ENCODE results near the gene CRACR2B. TPM values are rescaled to one million over a fixed set of nuclear protein-coding genes. Genes with fewer than 3 reads are reported as not detected.

CRACR2B gene
- total RNA-seq, 1 experiment from 2014 or later = 132 TPM

GRCh38 chr11:870418-870817 is 42.7 kb downstream of the CRACR2B start:
- intact Hi-C loops (cut with micrococcal nuclease; ENCODE audit: unreplicated experiment) (no loop called here), in situ Hi-C loops (cut with HindIII; ENCODE audit: low pct_unique_long_range_greater_than_20kb, low sequenced_read_pairs) (no loop called here)
- TF ChIP-seq CTCF (IDR thresholded peaks at IDR 0.05) (no peak), POLR2AphosphoS5 (IDR thresholded peaks at IDR 0.05; ENCODE audit: low read depth, low read length) (no peak), REST (IDR thresholded peaks at IDR 0.05; ENCODE audit: insufficient read depth in 1 of 2, low read depth in 2 of 2, low read length in 1 of 2) (no peak), SIN3A (IDR thresholded peaks at IDR 0.05; ENCODE audit: borderline replicate concordance, insufficient read depth, low read depth, low read length) (no peak), TCF7L2 (IDR thresholded peaks at IDR 0.05; ENCODE audit: low read depth, low read length) (no peak)
- Histone ChIP-seq H3K4me1 (ENCODE audit: control insufficient read depth, insufficient read depth, low read length) (peaks cover 27% of the 10 kb centered on the region), H3K27me3 (ENCODE audit: control insufficient read depth, insufficient read depth, low read length) (no peaks in the 10 kb centered on the region), H3K36me3 (ENCODE audit: control insufficient read depth, insufficient read depth, low read length) (no peaks in the 10 kb centered on the region), H3K27ac (ENCODE audit: low read length) (no peak overlapping the region), H3K9me3 (ENCODE audit: control insufficient read depth, insufficient read depth, low read depth, low read length) (no peaks in the 10 kb centered on the region), H3K4me3 (ENCODE audit: low read depth in 2 of 2, low read length in 2 of 2) (no peak overlapping the region)
- ATAC-seq (no peak), DNase-seq (ENCODE audit: low read depth, low spot score) (no peak)
- BruUV-seq (replicated peaks) = no TSS peak
- ChIA-PET POLR2A (no interaction called here), CTCF (no interaction called here)

- peaks cover 16% of the 10 kb centered on the region for H3K4me1 ChIP-seq (ENCODE audit: control insufficient read depth, insufficient read depth, low read length)
- no peak overlapping the region for H3K27ac ChIP-seq (ENCODE audit: low read length)
- no peaks in the 10 kb centered on the region for H3K27me3 ChIP-seq (ENCODE audit: control insufficient read depth, insufficient read depth, low read length)
- ChIA-PET POLR2A (no interaction called here), CTCF (no interaction called here)
- ATAC-seq (no peak), DNase-seq (ENCODE audit: low read depth, low spot score) (no peak)
- H3K36me3 ChIP-seq (ENCODE audit: control insufficient read depth, insufficient read depth, low read length) = no peaks in the 10 kb centered on the region
- intact Hi-C loops (cut with micrococcal nuclease; ENCODE audit: unreplicated experiment) = no loop called here
- TF ChIP-seq POLR2AphosphoS5 (IDR thresholded peaks at IDR 0.05; ENCODE audit: low read depth, low read length) (no peak; the same call in 1 of the 2 replicates), REST (IDR thresholded peaks at IDR 0.05; ENCODE audit: insufficient read depth in 1 of 2, low read depth in 2 of 2, low read length in 1 of 2) (no peak), TCF7L2 (IDR thresholded peaks at IDR 0.05; ENCODE audit: low read depth, low read length) (no peak), SIN3A (IDR thresholded peaks at IDR 0.05; ENCODE audit: borderline replicate concordance, insufficient read depth, low read depth, low read length) (no peak), CTCF (IDR thresholded peaks at IDR 0.05) (no peak)
- in situ Hi-C loops (cut with HindIII; ENCODE audit: low pct_unique_long_range_greater_than_20kb, low sequenced_read_pairs) = no loop called here
- BruUV-seq (replicated peaks) = no TSS peak
- no peak overlapping the region for H3K4me3 ChIP-seq (ENCODE audit: low read depth in 2 of 2, low read length in 2 of 2)
- no peaks in the 10 kb centered on the region for H3K9me3 ChIP-seq (ENCODE audit: control insufficient read depth, insufficient read depth, low read depth, low read length)
Observed at GRCh38 chr11:871472-871871, 43.8 kb downstream of the CRACR2B start.

Data from Panc1 (cell line).